Loucy (cell line): ENCODE results near the gene MCF2L2.

ENCODE experiments used
- CTCF ChIP-seq: fragments of 200-600 bp; sonication (generic); conservative IDR thresholded peaks from 2 replicates; pipeline ENCODE4 v1.5.1; 2014; ENCODE audit warnings: mild to moderate bottlenecking, antibody characterized with exemption, low read length
- EZH2phosphoT487 ChIP-seq: fragments of 200-600 bp; IDR thresholded peaks from 2 replicates; pipeline ENCODE4 v1.6.1; 2018; ENCODE audit warnings: antibody characterized with exemption, mild to moderate bottlenecking, moderate library complexity, borderline replicate concordance

GRCh38 chr3:183268366-183268765, 160.1 kb downstream of the MCF2L2 start:
- no peak for TF ChIP-seq CTCF
- TF ChIP-seq EZH2phosphoT487, result no peak
